NCI-H82 treated with DMSO at 0.1 percent for 48 hours (cell line): Measurements from ENCODE around the gene IL31.

Experiments
- DNase-seq: peaks from one replicate; lab custom pipeline; 2025; ENCODE audit not compliant: unreplicated experiment; lab: John Stamatoyannopoulos, UW

The IL31 gene

GRCh38 chr12:122130150-122130549, 43.9 kb downstream of the IL31 start:
- DNase-seq: no peak

GRCh38 chr12:122129131-122129530, 44.9 kb downstream of the IL31 start:
- DNase-seq: no peak

GRCh38 chr12:122128481-122128880, 45.5 kb downstream of the IL31 start:
- no peak for DNase-seq

- no peak for DNase-seq
These were observed 46.2 kb downstream of the IL31 start for GRCh38 chr12:122127839-122128238.

GRCh38 chr12:122126713-122127597, 47.1 kb downstream of the IL31 start:
- no peak for DNase-seq

GRCh38 chr12:122126342-122126635, 47.7 kb downstream of the IL31 start:
- no peak for DNase-seq

GRCh38 chr12:122125452-122126341, 48.3 kb downstream of the IL31 start:
- no peak for DNase-seq

- DNase-seq: no peak
These were observed 49.7 kb downstream of the IL31 start for GRCh38 chr12:122124370-122124769.

GRCh38 chr12:122123761-122124145, 50.3 kb downstream of the IL31 start:
- no peak for DNase-seq

- peak; percentile 15 for DNase-seq
These were observed 50.8 kb downstream of the IL31 start for GRCh38 chr12:122123051-122123760.
